Mucosa of descending colon (tissue), 3 donors: Measurements from ENCODE around the gene SLAIN1. TPM values are rescaled to one million over a fixed set of nuclear protein-coding genes. Genes with fewer than 3 reads are reported as not detected.
"Not testable (repeated sequence)": the region's sequence is repeated elsewhere in the genome, so short reads cannot be mapped to it uniquely, and the experiment has no call there.

ENCODE experiments used
- ATAC-seq: fragments of 200-7000 bp; cut with Tn5 transposase; one replicate; pipeline ENCODE4 v1.9.1; 2020; ENCODE audit warnings: mild to moderate bottlenecking, moderate library complexity
- DNase-seq, 3 donors: peaks; one replicate each; pipeline ENCODE4 v3.0.0-alpha.2; 2020
- H3K36me3 ChIP-seq: fragments of 200-600 bp; one replicate; pipeline ENCODE4 v1.8.0; 2021; ENCODE audit warnings: low read depth, mild to moderate bottlenecking
- H3K4me1 ChIP-seq: fragments of 200-600 bp; one replicate; pipeline ENCODE4 v1.8.0; 2021; ENCODE audit warnings: low read depth, mild to moderate bottlenecking
- H3K4me3 ChIP-seq: fragments of 200-600 bp; one replicate; pipeline ENCODE4 v1.8.0; 2021; ENCODE audit warnings: mild to moderate bottlenecking
- H3K9me3 ChIP-seq: fragments of 200-600 bp; one replicate; pipeline ENCODE4 v1.8.0; 2021; ENCODE audit warnings: mild to moderate bottlenecking
- intact Hi-C, 2 donors: fragments of 100-400 bp; cut with DNase I in 1 of 2; cut with micrococcal nuclease in 1 of 2; formaldehyde crosslinking; loops; one replicate each; pipeline versions ENCODE4 v1.11.0 to v1.11.1; 2022; cut with DNase I, micrococcal nuclease
- long read RNA-seq, 2 donors: library from polyadenylated mRNA; unstranded; transcript quantifications; one replicate each; pipeline ENCODE4 v2.0.0, GENCODE V29; 2019 to 2021
- total RNA-seq, 3 donors: library from RNA; stranded (reverse); fragmentation: NEBNext Ultra II Directional in 2 of 3; extraction: Animal tissue kit (Norgen Biotek cat#: 25700) in 2 of 3; gene quantifications; one replicate each; pipeline versions ENCODE4 v1.2.1 to v1.2.4, GENCODE V29; 2021 to 2023
- TF ChIP-seq, protein P1 (sequence below): fragments of 200-600 bp; IDR thresholded peaks from one replicate; pipeline ENCODE4 v1.8.0; 2022; ENCODE audit warnings: antibody characterized with exemption, mild to moderate bottlenecking
- donor health status: DM: no; HTN: no; CAD: no; lungs with moderate emphysema.
- donor health status: DM: no; HTN: no; CAD: no.
- donor health status: DM: no; HTN: yes; CAD: no.

The SLAIN1 gene
- total RNA-seq, result 10 to 100 TPM in 1 of 3 donors, 1 to 10 TPM in 2; 1.6 to 10.3 (median 2.9) TPM
- long read RNA-seq, donor 1, partial matches to known transcripts, result 0 of 3 reads
- long read RNA-seq, donor 1, other reads (novel, unspliced or antisense), result 0 of 3 reads
- long read RNA-seq, donor 2, result 0 reads

DNA sequence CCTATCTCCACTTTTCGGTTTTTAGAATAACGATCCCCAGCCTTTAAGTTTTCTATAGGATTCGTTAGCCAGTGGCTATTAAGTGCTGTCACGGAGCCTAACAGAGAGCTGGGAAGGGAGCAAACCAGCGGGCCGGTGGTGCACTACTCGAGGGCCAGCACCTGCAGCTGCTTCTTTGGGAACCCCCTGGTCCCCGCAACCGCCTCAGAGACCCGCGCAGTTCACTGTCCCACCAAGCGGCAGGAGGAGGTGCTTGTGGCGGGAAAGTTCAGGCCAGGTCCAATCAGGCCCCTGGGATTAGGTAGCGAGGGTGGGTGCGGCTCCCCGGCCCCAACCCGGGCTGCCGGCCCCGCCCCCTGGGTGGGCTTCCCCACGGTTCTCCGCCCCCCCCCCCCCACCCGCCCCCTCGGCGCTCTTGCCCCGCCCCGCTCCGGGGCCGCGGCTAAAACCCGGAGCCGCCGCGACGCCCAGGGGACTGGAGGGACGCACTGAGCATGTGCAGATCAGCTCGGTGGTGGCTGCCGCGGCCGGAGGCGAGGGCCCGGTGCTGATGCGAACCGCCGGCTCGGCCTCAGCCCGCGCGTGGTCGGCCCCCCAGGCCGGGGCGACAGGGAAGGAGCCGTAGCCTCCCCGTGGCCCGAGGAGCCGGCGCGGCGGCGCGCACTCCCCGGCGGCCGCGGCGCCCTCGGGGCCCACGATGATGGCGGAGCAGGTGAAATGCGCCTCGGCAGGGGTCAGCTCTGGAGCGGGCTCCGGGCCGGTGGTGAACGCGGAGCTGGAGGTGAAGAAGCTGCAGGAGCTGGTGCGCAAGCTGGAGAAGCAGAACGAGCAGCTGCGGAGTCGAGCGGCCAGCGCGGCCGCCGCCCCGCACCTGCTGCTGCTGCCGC is at the start of gene SLAIN1:
Gene SLAIN1, plus strand, starts transcription at position 471 of the 887 bp plus-strand sequence. Its CDS starts 227 bp downstream, at position 698.
- ATAC-seq, result peak; percentile 90
- TF ChIP-seq, protein P1, sequence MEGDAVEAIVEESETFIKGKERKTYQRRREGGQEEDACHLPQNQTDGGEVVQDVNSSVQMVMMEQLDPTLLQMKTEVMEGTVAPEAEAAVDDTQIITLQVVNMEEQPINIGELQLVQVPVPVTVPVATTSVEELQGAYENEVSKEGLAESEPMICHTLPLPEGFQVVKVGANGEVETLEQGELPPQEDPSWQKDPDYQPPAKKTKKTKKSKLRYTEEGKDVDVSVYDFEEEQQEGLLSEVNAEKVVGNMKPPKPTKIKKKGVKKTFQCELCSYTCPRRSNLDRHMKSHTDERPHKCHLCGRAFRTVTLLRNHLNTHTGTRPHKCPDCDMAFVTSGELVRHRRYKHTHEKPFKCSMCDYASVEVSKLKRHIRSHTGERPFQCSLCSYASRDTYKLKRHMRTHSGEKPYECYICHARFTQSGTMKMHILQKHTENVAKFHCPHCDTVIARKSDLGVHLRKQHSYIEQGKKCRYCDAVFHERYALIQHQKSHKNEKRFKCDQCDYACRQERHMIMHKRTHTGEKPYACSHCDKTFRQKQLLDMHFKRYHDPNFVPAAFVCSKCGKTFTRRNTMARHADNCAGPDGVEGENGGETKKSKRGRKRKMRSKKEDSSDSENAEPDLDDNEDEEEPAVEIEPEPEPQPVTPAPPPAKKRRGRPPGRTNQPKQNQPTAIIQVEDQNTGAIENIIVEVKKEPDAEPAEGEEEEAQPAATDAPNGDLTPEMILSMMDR, result no peak
- intact Hi-C loops, result no loop called here
- Histone ChIP-seq H3K36me3 (no peaks in the 10 kb centered on the region), H3K9me3 (no peaks in the 10 kb centered on the region), H3K4me1 (peaks cover 11% of the 10 kb centered on the region), H3K4me3 (peak within 1 kb of the TSS; percentile 58)
- DNase-seq, result peak; percentile 66 to 85 (median 80)

DNA sequence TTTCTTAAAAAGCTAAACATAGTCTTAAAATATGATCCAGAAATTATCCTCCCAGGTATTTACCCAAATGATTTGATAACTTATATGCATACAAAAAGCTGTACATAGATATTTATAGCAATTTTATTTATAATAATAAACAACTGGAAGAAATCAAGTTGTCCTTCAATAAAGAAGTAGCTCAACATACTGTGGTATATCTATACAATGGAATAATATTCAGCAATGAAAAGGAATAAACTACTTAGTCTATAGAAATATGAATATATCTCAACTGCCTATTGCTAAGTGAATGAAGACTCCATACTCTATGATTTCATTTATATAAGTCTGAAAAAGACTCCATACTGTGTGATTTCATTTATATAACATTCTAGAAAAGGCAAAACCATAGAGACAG is 47.1 kb upstream of the SLAIN1 start:
- TF ChIP-seq, protein P1, result no peak
- intact Hi-C loops, result no loop called here

DNA sequence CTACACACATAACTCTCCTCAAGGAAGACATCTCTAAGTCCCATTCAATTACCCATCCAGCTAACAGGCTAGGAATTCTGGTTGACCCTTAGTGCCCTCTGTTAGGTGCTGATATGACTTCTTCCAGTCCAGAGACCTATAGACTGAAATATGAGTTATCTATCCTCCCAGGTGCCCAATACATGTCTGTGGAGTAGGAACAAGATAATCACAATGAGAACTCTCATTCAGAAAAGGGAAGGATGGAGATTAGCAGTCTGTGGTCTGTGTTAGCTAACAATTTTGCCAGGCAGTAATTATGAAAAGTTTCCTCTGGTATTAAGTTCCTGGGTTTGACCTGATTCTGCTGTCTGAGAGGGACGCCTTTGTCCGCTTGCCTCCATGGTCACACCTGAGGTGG is 44.2 kb upstream of the SLAIN1 start:
- no peak for DNase-seq
- Histone ChIP-seq H3K36me3 (no peaks in the 10 kb centered on the region), H3K9me3 (no peaks in the 10 kb centered on the region), H3K4me1 (no peaks in the 10 kb centered on the region), H3K4me3 (no peak overlapping the region)
- intact Hi-C loops, result no loop called here
- TF ChIP-seq, protein P1, result no peak
- ATAC-seq, result no peak

More for the DNA sequence above, 47.1 kb upstream of the SLAIN1 start:
- ATAC-seq (no peak), DNase-seq (no peak)
- H3K36me3 ChIP-seq, result no peaks in the 10 kb centered on the region
- H3K4me3 ChIP-seq, result no peak overlapping the region
- H3K4me1 ChIP-seq, result no peaks in the 10 kb centered on the region
- no peaks in the 10 kb centered on the region for H3K9me3 ChIP-seq

DNA sequence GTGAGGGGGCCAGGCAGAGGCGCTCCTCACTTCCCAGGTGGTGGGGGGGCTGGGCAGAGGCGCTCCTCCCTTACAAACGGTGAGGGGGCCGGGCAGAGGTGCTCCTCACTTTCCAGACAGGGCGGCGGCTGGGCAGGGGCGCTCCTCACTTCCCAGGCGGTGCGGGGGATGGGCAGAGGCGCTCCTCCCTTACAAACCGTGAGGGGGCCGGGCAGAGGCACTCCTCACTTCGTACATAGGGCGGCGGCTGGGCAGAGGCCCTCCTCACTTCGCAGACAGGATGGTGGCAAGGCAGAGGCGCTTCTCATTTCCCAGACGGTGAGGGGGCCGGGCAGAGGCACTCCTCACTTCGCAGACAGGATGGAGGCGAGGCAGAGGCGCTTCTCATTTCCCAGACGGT is 37.5 kb upstream of the SLAIN1 start:
- intact Hi-C loops, ATAC-seq: not testable (repeated sequence)

DNA sequence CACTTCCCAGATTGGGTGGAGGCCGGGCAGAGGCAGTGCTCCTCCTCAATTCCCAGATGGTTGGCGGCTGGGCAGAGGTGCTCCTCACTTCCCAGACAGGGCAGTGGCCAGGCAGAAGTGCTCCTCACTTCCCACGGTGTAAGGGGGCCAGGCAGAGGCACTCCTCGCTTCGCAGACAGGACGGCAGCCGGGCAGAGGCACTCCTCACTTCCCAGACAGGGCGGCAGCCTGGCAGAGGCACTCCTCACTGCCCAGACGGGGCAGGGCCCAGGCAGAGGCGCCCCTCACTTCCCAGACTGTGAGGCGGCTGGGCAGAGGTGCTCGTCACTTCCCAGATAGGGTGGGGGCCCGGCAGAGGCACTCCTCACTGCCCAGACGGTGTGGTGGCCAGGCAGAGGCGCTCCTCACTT is 36.6 kb upstream of the SLAIN1 start:
- peak in 1 of 3 donors; percentile 15 for DNase-seq
- Histone ChIP-seq H3K4me1 (no peaks in the 10 kb centered on the region), H3K36me3 (no peaks in the 10 kb centered on the region), H3K9me3 (no peaks in the 10 kb centered on the region), H3K4me3 (no peak overlapping the region)
- intact Hi-C loops, result no loop called here
- no peak for ATAC-seq
- TF ChIP-seq, protein P1, result no peak

More for the DNA sequence above, 37.5 kb upstream of the SLAIN1 start:
- H3K4me1 ChIP-seq, H3K4me3 ChIP-seq, H3K9me3 ChIP-seq, DNase-seq, H3K36me3 ChIP-seq: not testable (repeated sequence)

DNA sequence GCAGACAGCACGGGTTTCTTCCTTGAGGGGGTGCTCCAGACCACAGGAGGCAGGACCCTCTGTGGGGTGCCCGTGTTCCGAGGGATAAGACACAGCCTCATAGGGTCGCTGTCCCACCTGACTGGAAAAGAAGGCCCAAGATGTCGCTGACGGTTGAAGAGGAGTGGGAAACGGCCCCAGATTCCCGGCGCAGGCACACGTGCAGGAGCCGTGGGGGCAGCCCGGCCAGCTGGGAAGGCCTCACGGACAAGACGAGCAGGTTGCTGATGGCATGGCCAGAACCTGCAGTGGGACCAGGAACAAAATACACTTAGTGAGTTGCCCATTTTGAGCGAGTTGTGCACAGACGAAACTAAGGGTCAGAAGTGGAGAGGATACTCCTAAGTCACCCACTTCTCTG is 35.2 kb upstream of the SLAIN1 start:
- H3K9me3 ChIP-seq, H3K36me3 ChIP-seq, DNase-seq, intact Hi-C loops, ATAC-seq, H3K4me1 ChIP-seq, H3K4me3 ChIP-seq: not testable (repeated sequence)

DNA sequence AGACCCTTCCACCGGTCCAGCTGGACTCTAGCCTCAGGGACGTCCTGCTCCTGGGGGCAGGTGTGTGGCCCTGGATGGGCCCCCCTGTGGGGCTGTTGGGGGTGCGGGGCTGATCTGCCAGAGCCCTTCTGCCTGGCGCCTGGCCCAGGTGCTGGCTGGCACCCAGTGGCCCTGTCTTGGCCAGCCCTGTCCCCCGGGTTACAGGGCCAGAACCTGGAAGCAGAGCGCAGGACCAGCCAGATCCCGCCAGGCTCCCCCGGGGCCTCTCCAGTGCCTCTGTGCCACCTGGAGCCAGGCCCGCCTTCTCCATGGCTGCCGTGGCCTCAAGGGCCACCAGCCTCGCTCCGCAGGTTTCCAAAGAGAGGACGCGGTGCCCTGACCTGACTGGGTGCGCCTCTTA is 34.7 kb upstream of the SLAIN1 start:
- intact Hi-C loops, H3K36me3 ChIP-seq, DNase-seq, H3K9me3 ChIP-seq, H3K4me3 ChIP-seq, H3K4me1 ChIP-seq, ATAC-seq: not testable (repeated sequence)
